OCI-LY3 (cell line): ENCODE results near the gene CPLX1.

Experiments used
- H2AFZ ChIP-seq: fragments of 200-600, 300-600 bp; shearing (Covaris generic); 2 replicates; pipeline ENCODE4 v1.6.0; 2014; ENCODE audit warnings: antibody characterized with exemption, low read depth, low read length
- H3K27ac ChIP-seq: fragments of 200-600, 300-600 bp; sonication (generic); 2 replicates; pipeline ENCODE4 v1.5.1; 2014; ENCODE audit warnings: mild to moderate bottlenecking, low read length, moderate library complexity, mixed read lengths
- H3K27me3 ChIP-seq: fragments of 200-600, 300-600 bp; sonication (generic); 2 replicates; pipeline ENCODE4 v1.6.1; 2014; ENCODE audit warnings: low read depth, low read length, mixed read lengths
- H3K36me3 ChIP-seq: fragments of 200-600, 300-600 bp; sonication (generic); replicated peaks from 2 replicates; pipeline ENCODE3; 2014; ENCODE audit warnings: low read depth, low read length, mixed read lengths
- H3K4me1 ChIP-seq: fragments of 300-600, 200-600 bp; sonication (generic); 2 replicates; pipeline ENCODE4 v1.6.1; 2014; ENCODE audit warnings: low read length, mixed read lengths
- H3K4me2 ChIP-seq: fragments of 200-600, 300-600 bp; sonication (generic); 2 replicates; pipeline ENCODE4 v1.6.1; 2014; ENCODE audit warnings: low read length, mixed read lengths
- H3K4me3 ChIP-seq: fragments of 300-600, 200-600 bp; sonication (generic); 2 replicates; pipeline ENCODE4 v1.5.1; 2014; ENCODE audit warnings: antibody characterized with exemption, mild to moderate bottlenecking, low read length, moderate library complexity
- H3K79me2 ChIP-seq: fragments of 300-600, 200-600 bp; shearing (Covaris generic); 2 replicates; pipeline ENCODE4 v1.6.1; 2014; ENCODE audit warnings: mild to moderate bottlenecking, low read length, mixed read lengths
- H3K9ac ChIP-seq: fragments of 300-600, 200-600 bp; shearing (Covaris generic); 2 replicates; pipeline ENCODE4 v1.6.0; 2014; ENCODE audit warnings: mild to moderate bottlenecking, low read length, moderate library complexity
- H3K9me3 ChIP-seq: fragments of 200-600, 300-600 bp; shearing (Covaris generic); 2 replicates; pipeline ENCODE4 v1.6.1; 2014; ENCODE audit warnings: low read length, mixed read lengths; ENCODE audit not compliant: insufficient read depth
- H4K20me1 ChIP-seq: fragments of 200-600, 300-600 bp; sonication (generic); 2 replicates; pipeline ENCODE4 v1.6.1; 2016; ENCODE audit warnings: low read length, mixed read lengths; ENCODE audit not compliant: insufficient read depth
- EZH2phosphoT487 ChIP-seq: fragments of 200-600 bp; shearing (Covaris generic); IDR thresholded peaks from 2 replicates; pipeline ENCODE4 v1.6.1; 2018; ENCODE audit warnings: antibody characterized with exemption, mixed run types, low read depth
- TF ChIP-seq, protein P1 (sequence below): fragments of 200-600, 300-600 bp; sonication (generic); IDR thresholded peaks from 2 replicates; pipeline ENCODE4 v1.5.1; 2014; ENCODE audit warnings: antibody characterized with exemption, low read length, low read depth

CPLX1 gene

DNA sequence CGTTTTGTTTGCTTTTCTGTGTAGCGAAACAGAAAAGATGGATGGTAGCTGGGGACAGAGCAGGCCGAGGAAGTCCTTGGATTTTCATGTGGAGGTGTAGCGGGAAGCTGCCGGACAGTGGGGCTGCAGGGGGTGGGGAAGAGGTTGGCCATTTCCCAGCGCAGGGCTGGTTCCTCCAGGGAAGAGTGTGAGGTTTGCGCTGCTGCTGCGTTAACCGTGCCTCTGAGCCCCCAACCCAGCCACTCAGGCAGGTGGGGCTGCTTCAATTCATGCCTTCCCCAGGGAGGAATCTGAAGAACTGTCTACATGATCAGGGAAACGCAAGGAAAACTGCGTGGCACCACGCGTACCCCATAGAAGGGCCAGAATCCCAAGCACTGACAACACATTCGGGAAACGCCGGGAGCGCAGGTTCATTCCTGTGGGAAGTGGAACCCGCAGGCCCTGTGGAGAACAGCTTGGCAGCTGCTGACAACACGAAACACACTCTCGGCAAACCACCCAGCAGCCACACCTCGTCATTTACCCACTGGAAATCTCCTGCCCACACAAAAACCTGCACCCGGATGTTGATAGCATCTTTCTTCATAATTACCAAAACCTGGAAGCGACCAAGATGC is 62.6 kb downstream of the CPLX1 start:
- H4K20me1 ChIP-seq: peaks cover 24% of the 10 kb centered on the region
- no peaks in the 10 kb centered on the region for H3K9me3 ChIP-seq
- H3K4me3 ChIP-seq: no peak overlapping the region
- no peak overlapping the region for H2AFZ ChIP-seq
- no peak overlapping the region for H3K9ac ChIP-seq
- no peaks in the 10 kb centered on the region for H3K27me3 ChIP-seq
- no peak overlapping the region for H3K4me2 ChIP-seq
- peaks cover 10% of the 10 kb centered on the region for H3K79me2 ChIP-seq
- no peaks in the 10 kb centered on the region for H3K4me1 ChIP-seq
- no peak overlapping the region for H3K27ac ChIP-seq
- TF ChIP-seq, protein P1, sequence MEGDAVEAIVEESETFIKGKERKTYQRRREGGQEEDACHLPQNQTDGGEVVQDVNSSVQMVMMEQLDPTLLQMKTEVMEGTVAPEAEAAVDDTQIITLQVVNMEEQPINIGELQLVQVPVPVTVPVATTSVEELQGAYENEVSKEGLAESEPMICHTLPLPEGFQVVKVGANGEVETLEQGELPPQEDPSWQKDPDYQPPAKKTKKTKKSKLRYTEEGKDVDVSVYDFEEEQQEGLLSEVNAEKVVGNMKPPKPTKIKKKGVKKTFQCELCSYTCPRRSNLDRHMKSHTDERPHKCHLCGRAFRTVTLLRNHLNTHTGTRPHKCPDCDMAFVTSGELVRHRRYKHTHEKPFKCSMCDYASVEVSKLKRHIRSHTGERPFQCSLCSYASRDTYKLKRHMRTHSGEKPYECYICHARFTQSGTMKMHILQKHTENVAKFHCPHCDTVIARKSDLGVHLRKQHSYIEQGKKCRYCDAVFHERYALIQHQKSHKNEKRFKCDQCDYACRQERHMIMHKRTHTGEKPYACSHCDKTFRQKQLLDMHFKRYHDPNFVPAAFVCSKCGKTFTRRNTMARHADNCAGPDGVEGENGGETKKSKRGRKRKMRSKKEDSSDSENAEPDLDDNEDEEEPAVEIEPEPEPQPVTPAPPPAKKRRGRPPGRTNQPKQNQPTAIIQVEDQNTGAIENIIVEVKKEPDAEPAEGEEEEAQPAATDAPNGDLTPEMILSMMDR: no peak
- no peak for TF ChIP-seq EZH2phosphoT487
- peaks cover 51% of the 10 kb centered on the region for H3K36me3 ChIP-seq

DNA sequence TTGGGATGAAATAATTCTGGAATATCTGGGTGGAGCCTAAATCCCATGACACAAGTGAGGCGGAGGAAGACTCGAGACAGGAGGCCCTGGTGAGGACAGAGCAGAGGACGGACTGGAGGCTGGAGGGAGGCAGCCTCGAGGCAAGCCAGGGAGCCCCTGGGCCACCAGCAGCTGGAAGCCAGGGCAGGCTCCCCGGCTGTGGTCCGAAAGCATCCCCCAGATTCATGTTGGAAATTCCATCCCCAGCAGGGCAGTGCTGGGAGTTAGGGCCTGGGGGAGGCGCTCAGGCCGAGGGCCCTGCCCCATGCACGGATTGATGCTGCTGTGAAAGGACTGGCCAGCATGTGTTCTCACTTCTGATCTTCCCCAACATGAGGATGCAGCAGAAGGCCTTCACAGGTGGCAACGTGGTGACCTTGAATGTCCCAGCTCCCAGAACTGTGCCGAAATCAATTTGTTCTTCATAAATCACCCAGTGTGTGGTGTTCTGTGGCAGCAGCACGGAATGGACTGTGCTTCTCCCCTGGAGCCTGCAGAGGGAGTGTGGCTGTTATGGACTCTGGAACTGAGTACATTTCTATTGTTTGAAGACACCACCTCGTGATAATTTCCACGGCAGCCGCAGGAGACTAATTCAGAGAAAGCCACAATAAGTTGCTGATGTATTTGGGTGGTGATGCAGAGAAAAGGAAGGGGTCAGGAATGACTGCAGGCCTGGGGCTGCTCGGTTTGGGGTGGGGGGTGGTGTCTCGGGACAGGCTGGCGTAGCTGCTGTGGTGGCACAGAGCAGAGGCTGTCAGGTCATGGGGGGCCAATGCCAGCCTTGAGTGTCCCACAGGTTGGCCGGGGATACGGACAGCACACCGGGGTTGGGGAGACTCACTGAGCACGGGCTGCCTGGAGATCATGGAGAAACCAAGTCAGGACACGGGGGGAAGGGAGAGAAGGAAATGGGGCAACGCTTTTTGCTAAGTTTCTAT is 63.4 kb downstream of the CPLX1 start:
- Histone ChIP-seq H3K79me2 (peaks cover 4% of the 10 kb centered on the region), H3K9ac (no peak overlapping the region), H3K27me3 (no peaks in the 10 kb centered on the region), H3K4me3 (no peak overlapping the region), H3K27ac (no peak overlapping the region), H3K4me2 (no peak overlapping the region), H2AFZ (no peak overlapping the region), H3K9me3 (no peaks in the 10 kb centered on the region), H4K20me1 (peaks cover 16% of the 10 kb centered on the region), H3K36me3 (peaks cover 47% of the 10 kb centered on the region), H3K4me1 (no peaks in the 10 kb centered on the region)
- TF ChIP-seq, protein P1: peak; percentile 13; the same call in 1 of the 2 replicates
- TF ChIP-seq EZH2phosphoT487: no peak

DNA sequence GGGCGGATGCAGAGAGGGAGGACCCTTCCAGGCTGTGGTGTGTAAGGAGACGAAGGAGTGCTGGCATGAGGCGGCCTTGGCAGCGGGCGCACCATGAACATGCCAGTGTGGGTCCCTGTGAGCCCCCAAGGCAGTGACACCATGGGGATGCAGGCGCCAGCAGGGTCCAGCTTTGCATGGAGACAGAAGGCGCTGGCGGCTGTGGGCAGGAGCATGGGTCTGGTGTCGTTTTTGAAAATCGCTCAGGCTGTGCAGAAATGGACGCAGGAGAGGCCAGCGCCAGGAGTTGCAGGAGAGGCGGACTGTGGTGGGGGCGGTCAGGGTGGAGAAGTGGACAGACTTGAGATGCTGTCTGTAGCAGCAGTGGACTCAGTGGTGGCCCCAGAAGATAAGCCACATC is 64.2 kb downstream of the CPLX1 start:
- Histone ChIP-seq H3K9me3 (no peaks in the 10 kb centered on the region), H3K36me3 (peaks cover 41% of the 10 kb centered on the region), H3K4me1 (no peaks in the 10 kb centered on the region), H3K9ac (no peak overlapping the region), H3K4me3 (no peak overlapping the region), H3K27me3 (no peaks in the 10 kb centered on the region), H3K27ac (no peak overlapping the region), H4K20me1 (peaks cover 12% of the 10 kb centered on the region; the same call in 1 of the 2 replicates), H3K4me2 (no peak overlapping the region), H3K79me2 (no peaks in the 10 kb centered on the region; the same call in none of the 2 replicates), H2AFZ (no peak overlapping the region)
- TF ChIP-seq, protein P1: no peak
- TF ChIP-seq EZH2phosphoT487: no peak

DNA sequence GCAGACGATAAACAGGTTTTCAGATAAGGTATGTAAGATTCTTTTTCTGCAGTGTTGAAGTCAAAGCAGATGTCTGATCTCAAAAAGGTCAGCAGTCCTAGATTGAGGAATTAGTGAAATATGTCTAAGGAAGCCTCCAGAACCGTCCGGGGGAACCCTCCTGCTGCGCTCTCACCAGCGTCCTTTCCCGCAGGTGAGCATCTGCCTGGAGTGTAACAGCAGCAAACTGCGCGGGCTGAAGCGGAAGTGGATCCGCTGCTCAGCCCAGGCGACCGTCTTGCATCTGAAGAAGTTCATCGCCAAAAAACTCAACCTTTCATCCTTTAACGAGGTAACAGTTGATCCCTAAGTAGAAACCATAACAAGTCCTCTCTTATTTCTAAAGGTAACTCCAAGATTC is 64.8 kb downstream of the CPLX1 start:
- Histone ChIP-seq H4K20me1 (peaks cover 12% of the 10 kb centered on the region; the same call in 1 of the 2 replicates), H3K79me2 (no peaks in the 10 kb centered on the region; the same call in none of the 2 replicates), H2AFZ (no peak overlapping the region), H3K36me3 (peaks cover 38% of the 10 kb centered on the region), H3K4me2 (no peak overlapping the region), H3K27ac (no peak overlapping the region), H3K27me3 (no peaks in the 10 kb centered on the region), H3K4me1 (no peaks in the 10 kb centered on the region), H3K9me3 (no peaks in the 10 kb centered on the region), H3K9ac (no peak overlapping the region), H3K4me3 (no peak overlapping the region)
- TF ChIP-seq, protein P1: no peak
- TF ChIP-seq EZH2phosphoT487: no peak
